Measurements from ENCODE around the gene NR4A1. TPM values are rescaled to one million over a fixed set of nuclear protein-coding genes. Genes with fewer than 3 reads are reported as not detected.

NR4A1 gene
- total RNA-seq, 2 donors from 2014 or later = 17.7 to 18.4 TPM

DNA sequence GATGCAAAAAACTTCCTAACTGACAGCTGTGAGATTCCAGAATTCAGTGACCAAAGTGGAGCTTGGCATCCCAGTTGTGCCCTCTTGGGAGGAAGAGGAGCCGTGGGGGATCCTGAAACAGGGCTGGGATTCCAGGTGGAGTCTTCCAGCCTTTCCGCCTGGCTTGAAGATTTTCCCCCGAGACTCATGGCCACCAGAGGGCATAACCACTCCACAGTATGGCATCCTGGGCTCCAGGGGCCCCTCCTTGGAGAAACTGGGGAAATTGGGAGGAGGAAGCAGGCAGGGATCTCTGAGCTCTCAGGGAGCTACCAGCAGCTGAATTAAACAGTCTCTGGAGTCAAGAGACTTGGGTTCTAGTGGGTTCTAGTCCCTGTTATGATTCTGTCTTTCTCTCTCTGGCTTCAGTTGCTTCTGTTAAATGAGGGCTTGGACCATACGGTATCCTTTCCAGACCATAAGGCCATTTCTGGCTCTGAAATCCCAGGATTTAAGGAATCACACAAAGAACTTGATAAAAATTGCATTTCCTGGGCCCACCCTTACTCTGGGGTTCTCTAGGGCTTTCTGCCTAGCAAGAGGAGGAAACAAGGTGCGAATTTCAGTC, 47.1 kb upstream of the NR4A1 start:
- no peak overlapping the region for H3K27ac ChIP-seq (ENCODE audit: low read depth, low read length)
- H3K36me3 ChIP-seq (ENCODE audit: control insufficient read depth, insufficient read depth, low read length) = peaks cover 14% of the 10 kb centered on the region
- H3K9ac ChIP-seq (ENCODE audit: extremely low read depth, low read length, poor library complexity, severe bottlenecking) = no peak overlapping the region
- H3K4me1 ChIP-seq (ENCODE audit: control insufficient read depth, insufficient read depth, low read length) = no peaks in the 10 kb centered on the region
- no peak overlapping the region for H3K27ac Mint-ChIP-seq
- TF ChIP-seq, protein P1, sequence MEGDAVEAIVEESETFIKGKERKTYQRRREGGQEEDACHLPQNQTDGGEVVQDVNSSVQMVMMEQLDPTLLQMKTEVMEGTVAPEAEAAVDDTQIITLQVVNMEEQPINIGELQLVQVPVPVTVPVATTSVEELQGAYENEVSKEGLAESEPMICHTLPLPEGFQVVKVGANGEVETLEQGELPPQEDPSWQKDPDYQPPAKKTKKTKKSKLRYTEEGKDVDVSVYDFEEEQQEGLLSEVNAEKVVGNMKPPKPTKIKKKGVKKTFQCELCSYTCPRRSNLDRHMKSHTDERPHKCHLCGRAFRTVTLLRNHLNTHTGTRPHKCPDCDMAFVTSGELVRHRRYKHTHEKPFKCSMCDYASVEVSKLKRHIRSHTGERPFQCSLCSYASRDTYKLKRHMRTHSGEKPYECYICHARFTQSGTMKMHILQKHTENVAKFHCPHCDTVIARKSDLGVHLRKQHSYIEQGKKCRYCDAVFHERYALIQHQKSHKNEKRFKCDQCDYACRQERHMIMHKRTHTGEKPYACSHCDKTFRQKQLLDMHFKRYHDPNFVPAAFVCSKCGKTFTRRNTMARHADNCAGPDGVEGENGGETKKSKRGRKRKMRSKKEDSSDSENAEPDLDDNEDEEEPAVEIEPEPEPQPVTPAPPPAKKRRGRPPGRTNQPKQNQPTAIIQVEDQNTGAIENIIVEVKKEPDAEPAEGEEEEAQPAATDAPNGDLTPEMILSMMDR (conservative IDR thresholded peaks at IDR 0.05) = peak; percentile 82
- H3K9me3 Mint-ChIP-seq = no peaks in the 10 kb centered on the region
- DNase-seq = peak; percentile 93
- H3K4me3 Mint-ChIP-seq = no peak overlapping the region
- peaks cover 47% of the 10 kb centered on the region for H3K27me3 Mint-ChIP-seq (ENCODE audit: insufficient read depth)
- 66 to 87% methylated on average over 3 to 5 of the region's 5 CpGs for WGBS, 2 experiments (ENCODE audit: insufficient coverage in 1 of 2, insufficient read length in 1 of 2)
- peaks cover 47% of the 10 kb centered on the region for H3K27me3 ChIP-seq (ENCODE audit: control insufficient read depth, insufficient read depth, low read length, poor library complexity, severe bottlenecking)
- peaks cover 7% of the 10 kb centered on the region for H3K4me1 Mint-ChIP-seq
- H3K9me3 ChIP-seq (ENCODE audit: control insufficient read depth, low read length) = no peaks in the 10 kb centered on the region
- H3K4me3 ChIP-seq (ENCODE audit: low read length) = no peak overlapping the region
- H3K36me3 Mint-ChIP-seq (ENCODE audit: low read depth) = peaks cover 24% of the 10 kb centered on the region

DNA sequence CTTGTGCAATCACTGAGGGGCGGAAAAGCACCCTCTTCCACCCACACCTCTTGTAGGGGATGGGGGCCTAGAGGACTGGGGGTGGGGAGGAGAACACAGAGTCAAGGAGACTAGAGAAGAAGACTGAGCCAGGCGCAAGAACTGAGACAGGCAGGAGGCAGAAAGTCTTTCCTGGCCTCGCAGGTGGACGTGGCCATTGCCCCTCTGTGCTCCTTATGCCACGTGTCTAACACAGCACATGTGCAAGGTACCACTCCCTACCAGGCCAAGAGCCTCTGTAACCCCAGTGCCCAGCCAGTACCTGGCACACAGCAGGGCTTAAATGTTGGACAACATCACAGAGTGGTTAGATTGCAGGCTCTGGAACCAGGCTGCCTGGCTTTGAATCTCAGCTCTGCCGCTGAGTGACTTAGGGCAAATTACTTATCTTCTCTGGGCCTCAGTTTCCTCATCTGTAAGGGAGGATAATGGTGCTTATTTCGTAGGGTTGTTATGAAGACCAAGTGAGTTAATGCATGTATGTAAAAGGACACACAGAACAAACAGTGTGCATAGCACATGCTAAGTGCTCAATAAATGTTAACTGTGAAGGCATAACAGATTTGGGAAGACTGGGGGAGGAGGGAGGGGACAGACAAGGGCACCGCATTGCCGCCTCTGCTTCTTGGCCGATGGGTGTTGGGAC, 45.9 kb upstream of the NR4A1 start:
- H3K9ac ChIP-seq (ENCODE audit: extremely low read depth, low read length, poor library complexity, severe bottlenecking) = no peak overlapping the region
- Mint-ChIP-seq H3K4me1 (peaks cover 11% of the 10 kb centered on the region), H3K9me3 (no peaks in the 10 kb centered on the region), H3K36me3 (ENCODE audit: low read depth) (peaks cover 13% of the 10 kb centered on the region), H3K4me3 (no peak overlapping the region), H3K27me3 (ENCODE audit: insufficient read depth) (peaks cover 51% of the 10 kb centered on the region), H3K27ac (no peak overlapping the region)
- no peaks in the 10 kb centered on the region for H3K9me3 ChIP-seq (ENCODE audit: control insufficient read depth, low read length)
- H3K27me3 ChIP-seq (ENCODE audit: control insufficient read depth, insufficient read depth, low read length, poor library complexity, severe bottlenecking) = peaks cover 50% of the 10 kb centered on the region
- peaks cover 2% of the 10 kb centered on the region for H3K36me3 ChIP-seq (ENCODE audit: control insufficient read depth, insufficient read depth, low read length)
- peaks cover 4% of the 10 kb centered on the region for H3K4me1 ChIP-seq (ENCODE audit: control insufficient read depth, insufficient read depth, low read length)
- no peak for DNase-seq
- H3K27ac ChIP-seq (ENCODE audit: low read depth, low read length) = no peak overlapping the region
- 89 to 95% methylated on average over 6 to 9 of the region's 10 CpGs for WGBS, 2 experiments (ENCODE audit: insufficient coverage in 1 of 2, insufficient read length in 1 of 2)
- H3K4me3 ChIP-seq (ENCODE audit: low read length) = no peak overlapping the region
- TF ChIP-seq, protein P1 (conservative IDR thresholded peaks at IDR 0.05) = no peak

DNA sequence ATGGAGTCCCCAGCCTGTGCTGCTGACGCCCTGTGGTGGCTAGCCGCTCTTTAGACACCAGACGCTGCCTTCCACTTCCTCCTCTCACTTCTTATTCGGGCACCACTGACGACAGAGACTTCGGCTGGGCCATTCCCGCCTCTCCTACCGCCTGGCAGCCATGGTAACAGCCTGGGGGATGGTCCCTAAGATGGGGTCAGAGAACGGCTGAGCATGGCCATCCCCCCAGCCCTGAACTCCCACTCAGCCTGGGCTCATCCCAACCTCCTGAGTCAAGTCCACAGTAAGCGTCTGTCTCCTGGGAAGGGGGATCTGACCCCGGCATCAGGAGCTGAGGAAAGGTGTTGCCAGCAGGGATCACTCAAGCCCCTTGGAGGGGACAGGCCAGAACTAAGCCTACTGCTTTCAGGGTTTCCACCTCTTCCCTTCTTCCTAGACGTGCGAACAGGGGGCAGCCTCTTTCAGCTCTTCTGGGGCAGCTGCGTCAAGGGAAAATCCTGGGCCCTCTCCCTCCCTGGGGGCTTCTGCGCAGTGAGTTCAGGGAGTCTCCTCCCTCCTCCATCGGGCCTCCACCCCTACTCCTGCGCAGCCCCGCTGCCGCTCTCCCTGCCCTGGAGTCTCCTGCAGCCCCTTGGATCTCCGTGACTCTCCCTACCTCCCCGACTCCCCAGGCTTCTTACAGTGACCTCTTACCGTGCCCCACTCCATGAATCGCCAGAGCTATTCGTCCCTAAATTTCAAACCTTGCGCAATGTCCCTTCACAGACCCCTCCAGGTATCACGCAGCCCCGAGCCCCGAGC, 45.1 kb upstream of the NR4A1 start:
- no peaks in the 10 kb centered on the region for H3K9me3 ChIP-seq (ENCODE audit: control insufficient read depth, low read length)
- peak; percentile 86 for DNase-seq
- peaks cover 50% of the 10 kb centered on the region for H3K27me3 ChIP-seq (ENCODE audit: control insufficient read depth, insufficient read depth, low read length, poor library complexity, severe bottlenecking)
- no peak overlapping the region for H3K27ac ChIP-seq (ENCODE audit: low read depth, low read length)
- TF ChIP-seq, protein P1 (conservative IDR thresholded peaks at IDR 0.05) = no peak
- Mint-ChIP-seq H3K27ac (peak overlapping the region; percentile 76), H3K27me3 (ENCODE audit: insufficient read depth) (peaks cover 51% of the 10 kb centered on the region), H3K9me3 (no peaks in the 10 kb centered on the region), H3K36me3 (ENCODE audit: low read depth) (peaks cover 6% of the 10 kb centered on the region), H3K4me3 (peak overlapping the region; percentile 66), H3K4me1 (peaks cover 16% of the 10 kb centered on the region)
- WGBS, 2 experiments (ENCODE audit: insufficient coverage in 1 of 2, insufficient read length in 1 of 2) = 16 to 30% methylated on average over 10 to 28 of the region's 28 CpGs
- H3K36me3 ChIP-seq (ENCODE audit: control insufficient read depth, insufficient read depth, low read length) = no peaks in the 10 kb centered on the region
- H3K4me1 ChIP-seq (ENCODE audit: control insufficient read depth, insufficient read depth, low read length) = peaks cover 8% of the 10 kb centered on the region
- H3K9ac ChIP-seq (ENCODE audit: extremely low read depth, low read length, poor library complexity, severe bottlenecking) = no peak overlapping the region
- peak overlapping the region; percentile 62 for H3K4me3 ChIP-seq (ENCODE audit: low read length)

Data from endodermal cell (in vitro differentiated cells).